ENCODE data around the gene CDH23. TPM values are rescaled to one million over a fixed set of nuclear protein-coding genes. Genes with fewer than 3 reads are reported as not detected.

Gene CDH23
- total RNA-seq, 1 experiment from 2014 or later = 0.02 TPM

- ChIA-PET CTCF (interaction anchor here (0.6 to 5.8 kb wide), 4 partner anchors 12 to 489 kb away, joined by 3 to 57 read pairs (median 4); no protein-coding TSS in a partner anchor), POLR2A (no interaction called here)
- Mint-ChIP-seq H3K27ac (ENCODE audit: low read depth, unreplicated experiment) (no peak overlapping the region), H3K36me3 (ENCODE audit: insufficient read depth, unreplicated experiment) (no peaks in the 10 kb centered on the region), H3K27me3 (ENCODE audit: insufficient read depth, unreplicated experiment) (no peaks in the 10 kb centered on the region), H3K9me3 (ENCODE audit: unreplicated experiment) (no peaks in the 10 kb centered on the region), H3K4me3 (ENCODE audit: unreplicated experiment) (no peak overlapping the region), H3K4me1 (ENCODE audit: insufficient read depth, unreplicated experiment) (no peaks in the 10 kb centered on the region)
- TF ChIP-seq CTCF (IDR thresholded peaks at IDR 0.05; ENCODE audit: unreplicated experiment) = no peak
- DNase-seq (ENCODE audit: unreplicated experiment) = no peak
- intact Hi-C loops (cut with micrococcal nuclease) = no loop called here
- BruUV-seq (replicated peaks) = no TSS peak
Measured at GRCh38 chr10:71694567-71694968, 297.8 kb downstream of the CDH23 start.

GRCh38 chr10:71695502-71696476 lies 299.1 kb downstream of the CDH23 start:
- no peak for DNase-seq (ENCODE audit: unreplicated experiment)
- H3K9me3 Mint-ChIP-seq (ENCODE audit: unreplicated experiment) = no peaks in the 10 kb centered on the region
- intact Hi-C loops (cut with micrococcal nuclease) = loop anchor here (5.0 kb wide), 3 partner anchors 202 to 383 kb away; no protein-coding TSS in a partner anchor
- no peaks in the 10 kb centered on the region for H3K36me3 Mint-ChIP-seq (ENCODE audit: insufficient read depth, unreplicated experiment)
- no peak overlapping the region for H3K4me3 Mint-ChIP-seq (ENCODE audit: unreplicated experiment)
- no peaks in the 10 kb centered on the region for H3K4me1 Mint-ChIP-seq (ENCODE audit: insufficient read depth, unreplicated experiment)
- H3K27ac Mint-ChIP-seq (ENCODE audit: low read depth, unreplicated experiment) = no peak overlapping the region
- no peaks in the 10 kb centered on the region for H3K27me3 Mint-ChIP-seq (ENCODE audit: insufficient read depth, unreplicated experiment)
- TF ChIP-seq CTCF (IDR thresholded peaks at IDR 0.05; ENCODE audit: unreplicated experiment) = no peak
- POLR2A ChIA-PET = interaction anchor here (0.6 to 1.1 kb wide), 4 partner anchors 11 to 132 kb away, joined by 3 read pairs; no protein-coding TSS in a partner anchor
- CTCF ChIA-PET = interaction anchor here (0.6 to 5.8 kb wide), 19 partner anchors 8 to 384 kb away, joined by 3 to 57 read pairs (median 4); partner anchors contain the start of gene SLC29A3
- no TSS peak for BruUV-seq (replicated peaks)

GRCh38 chr10:71696628-71697326 lies 300.1 kb downstream of the CDH23 start:
- DNase-seq (ENCODE audit: unreplicated experiment) = peak; percentile 65
- peak; percentile 84 for TF ChIP-seq CTCF (IDR thresholded peaks at IDR 0.05; ENCODE audit: unreplicated experiment)
- no peak overlapping the region for H3K27ac Mint-ChIP-seq (ENCODE audit: low read depth, unreplicated experiment)
- no peaks in the 10 kb centered on the region for H3K4me1 Mint-ChIP-seq (ENCODE audit: insufficient read depth, unreplicated experiment)
- H3K9me3 Mint-ChIP-seq (ENCODE audit: unreplicated experiment) = no peaks in the 10 kb centered on the region
- H3K36me3 Mint-ChIP-seq (ENCODE audit: insufficient read depth, unreplicated experiment) = no peaks in the 10 kb centered on the region
- no TSS peak for BruUV-seq (replicated peaks)
- no peak overlapping the region for H3K4me3 Mint-ChIP-seq (ENCODE audit: unreplicated experiment)
- POLR2A ChIA-PET = interaction anchor here (0.7 to 1.1 kb wide), 3 partner anchors 10 to 24 kb away, joined by 3 read pairs; no protein-coding TSS in a partner anchor
- intact Hi-C loops (cut with micrococcal nuclease) = loop anchor here (5.0 kb wide), 3 partner anchors 201 to 384 kb away; no protein-coding TSS in a partner anchor
- CTCF ChIA-PET = interaction anchor here (0.6 to 5.8 kb wide), 24 partner anchors 9 to 437 kb away, joined by 3 to 57 read pairs (median 4); partner anchors contain the start of gene SLC29A3
- no peaks in the 10 kb centered on the region for H3K27me3 Mint-ChIP-seq (ENCODE audit: insufficient read depth, unreplicated experiment)
